CD4-positive, alpha-beta T cell treated with Interleukin-4 for 1 hour (primary cell): ENCODE results near the gene TENT4A.

Experiments used
- DNase-seq, 2 donors: peaks; one replicate each; pipeline ENCODE4 v3.0.0-alpha.2; 2020 to 2022

The TENT4A gene

GRCh38 chr5:6734243-6734700 is 21.0 kb downstream of the TENT4A start:
- no peak for DNase-seq

- no peak for DNase-seq
Measured at GRCh38 chr5:6734781-6735180, 21.5 kb downstream of the TENT4A start.

GRCh38 chr5:6736106-6736505 is 22.9 kb downstream of the TENT4A start:
- no peak for DNase-seq

- DNase-seq, result no peak
Measured at GRCh38 chr5:6736524-6737042, 23.4 kb downstream of the TENT4A start.

GRCh38 chr5:6737043-6737941 is 24.1 kb downstream of the TENT4A start:
- no peak for DNase-seq

- no peak for DNase-seq
Measured at GRCh38 chr5:6739603-6740002, 26.4 kb downstream of the TENT4A start.

- DNase-seq, result no peak
Measured at GRCh38 chr5:6740586-6741150, 27.4 kb downstream of the TENT4A start.

- no peak for DNase-seq
Measured at GRCh38 chr5:6742081-6742758, 29.0 kb downstream of the TENT4A start.

- DNase-seq, result no peak
Measured at GRCh38 chr5:6743161-6743560, 29.9 kb downstream of the TENT4A start.

GRCh38 chr5:6744841-6745705 is 31.8 kb downstream of the TENT4A start:
- DNase-seq, result no peak

GRCh38 chr5:6745706-6746222 is 32.5 kb downstream of the TENT4A start:
- DNase-seq, result peak in 1 of 2 donors; percentile 68

GRCh38 chr5:6746244-6746643 is 33.0 kb downstream of the TENT4A start:
- no peak for DNase-seq

- no peak for DNase-seq
Measured at GRCh38 chr5:6747103-6747502, 33.9 kb downstream of the TENT4A start.

GRCh38 chr5:6748142-6748541 is 34.9 kb downstream of the TENT4A start:
- DNase-seq, result no peak

- no peak for DNase-seq
Measured at GRCh38 chr5:6749026-6749716, 35.9 kb downstream of the TENT4A start.

GRCh38 chr5:6750142-6750840 is 37.1 kb downstream of the TENT4A start:
- DNase-seq, result no peak

- no peak for DNase-seq
Measured at GRCh38 chr5:6750951-6751685, 37.9 kb downstream of the TENT4A start.

- DNase-seq, result no peak
Measured at GRCh38 chr5:6752236-6752635, 39.0 kb downstream of the TENT4A start.

- no peak for DNase-seq
Measured at GRCh38 chr5:6752782-6753181, 39.5 kb downstream of the TENT4A start.

GRCh38 chr5:6753851-6754250 is 40.6 kb downstream of the TENT4A start:
- DNase-seq, result no peak
